Type B pancreatic cell (in vitro differentiated cells): Measurements from ENCODE around the gene UNG. TPM values are rescaled to one million over a fixed set of nuclear protein-coding genes. Genes with fewer than 3 reads are reported as not detected.
A peak's percentile ranks its signal among the peaks of the same experiment; 100 is the strongest.

ENCODE experiments used
- DNase-seq: peaks from one replicate; pipeline ENCODE4 v3.0.0; 2021; ENCODE audit warnings: mixed read lengths; ENCODE audit not compliant: unreplicated experiment; ENCODE audit errors: extremely low spot score
- H3K27ac Mint-ChIP-seq: 2 replicates; pipeline ENCODE4 v1.8.0; 2021; ENCODE audit warnings: mild to moderate bottlenecking, mixed read lengths
- H3K27me3 Mint-ChIP-seq: 2 replicates; pipeline ENCODE4 v1.8.0; 2021; ENCODE audit warnings: mixed read lengths
- H3K36me3 Mint-ChIP-seq: 2 replicates; pipeline ENCODE4 v1.8.0; 2021; ENCODE audit warnings: mixed read lengths
- H3K4me1 Mint-ChIP-seq: one replicate; pipeline ENCODE4 v1.8.0; 2021; ENCODE audit warnings: mixed read lengths; ENCODE audit not compliant: unreplicated experiment
- H3K4me3 Mint-ChIP-seq: 2 replicates; pipeline ENCODE4 v1.8.0; 2021; ENCODE audit warnings: mild to moderate bottlenecking, mixed read lengths
- H3K9me3 Mint-ChIP-seq: 2 replicates; pipeline ENCODE4 v1.8.0; 2021; ENCODE audit warnings: mixed read lengths
- CTCF ChIP-seq: fragments of 200-600 bp; sonication (generic); conservative IDR thresholded peaks from 2 replicates; pipeline ENCODE4 v1.5.0; 2021; ENCODE audit warnings: antibody characterized with exemption, mild to moderate bottlenecking
- total RNA-seq: library from RNA; stranded (reverse); gene quantifications from 2 replicates; pipeline ENCODE4 v1.2.1, GENCODE V29; 2021; ENCODE audit warnings: low replicate concordance

Gene UNG
- total RNA-seq, 1 donor from 2014 or later: 63.0 TPM

DNA sequence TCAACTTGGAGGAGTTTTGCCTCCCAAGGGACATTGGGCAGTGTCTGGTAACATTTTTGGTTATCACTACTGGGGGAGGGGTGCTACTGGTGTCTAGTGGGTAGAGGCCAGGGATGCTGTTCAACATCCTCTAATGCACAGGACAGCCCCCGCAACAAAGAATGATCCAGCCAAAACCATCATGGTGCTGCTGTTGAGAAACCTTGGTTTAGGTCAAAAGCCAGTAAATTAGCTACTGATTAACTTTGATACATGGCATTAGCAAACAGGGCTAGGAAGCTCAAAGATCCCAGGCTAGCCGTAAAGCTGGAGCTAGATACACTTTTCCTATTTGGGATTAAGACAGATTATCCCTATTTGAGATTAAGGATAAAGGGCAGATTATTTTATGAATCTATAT is 13.0 kb upstream of the UNG start:
- Mint-ChIP-seq H3K4me1 (no peaks in the 10 kb centered on the region), H3K36me3 (peaks cover 12% of the 10 kb centered on the region), H3K9me3 (no peaks in the 10 kb centered on the region), H3K27me3 (no peaks in the 10 kb centered on the region), H3K4me3 (no peak overlapping the region), H3K27ac (no peak overlapping the region)
- peak; percentile 27 for DNase-seq
- no peak for TF ChIP-seq CTCF

DNA sequence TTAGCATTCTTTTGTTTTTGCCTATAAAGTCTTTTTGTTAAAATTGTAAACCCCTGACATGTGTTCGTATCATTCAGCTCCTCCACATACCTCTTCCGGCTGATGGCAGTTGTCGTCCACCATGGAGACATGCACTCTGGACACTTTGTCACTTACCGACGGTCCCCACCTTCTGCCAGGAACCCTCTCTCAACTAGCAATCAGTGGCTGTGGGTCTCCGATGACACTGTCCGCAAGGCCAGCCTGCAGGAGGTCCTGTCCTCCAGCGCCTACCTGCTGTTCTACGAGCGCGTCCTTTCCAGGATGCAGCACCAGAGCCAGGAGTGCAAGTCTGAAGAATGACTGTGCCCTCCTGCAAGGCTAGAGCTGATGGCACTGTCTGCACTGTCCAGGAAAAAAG is 11.8 kb upstream of the UNG start:
- Mint-ChIP-seq H3K9me3 (no peaks in the 10 kb centered on the region), H3K27ac (no peak overlapping the region), H3K4me3 (no peak overlapping the region), H3K36me3 (peaks cover 7% of the 10 kb centered on the region), H3K27me3 (no peaks in the 10 kb centered on the region), H3K4me1 (no peaks in the 10 kb centered on the region)
- no peak for TF ChIP-seq CTCF
- peak; percentile 27 for DNase-seq

- no peak for TF ChIP-seq CTCF
- Mint-ChIP-seq H3K36me3 (peaks cover 7% of the 10 kb centered on the region), H3K9me3 (no peaks in the 10 kb centered on the region), H3K27ac (no peak overlapping the region), H3K4me1 (peaks cover 7% of the 10 kb centered on the region), H3K4me3 (no peak overlapping the region), H3K27me3 (no peaks in the 10 kb centered on the region)
- DNase-seq: no peak
Measured at GRCh38 chr12:109087250-109087649, 10.1 kb upstream of the UNG start.

GRCh38 chr12:109088818-109089217 is 8.6 kb upstream of the UNG start:
- no peak overlapping the region for H3K27ac Mint-ChIP-seq
- H3K27me3 Mint-ChIP-seq: no peaks in the 10 kb centered on the region
- H3K4me3 Mint-ChIP-seq: no peak overlapping the region
- TF ChIP-seq CTCF: no peak
- no peaks in the 10 kb centered on the region for H3K9me3 Mint-ChIP-seq
- no peak for DNase-seq
- peaks cover 21% of the 10 kb centered on the region for H3K4me1 Mint-ChIP-seq
- H3K36me3 Mint-ChIP-seq: peaks cover 4% of the 10 kb centered on the region

DNA sequence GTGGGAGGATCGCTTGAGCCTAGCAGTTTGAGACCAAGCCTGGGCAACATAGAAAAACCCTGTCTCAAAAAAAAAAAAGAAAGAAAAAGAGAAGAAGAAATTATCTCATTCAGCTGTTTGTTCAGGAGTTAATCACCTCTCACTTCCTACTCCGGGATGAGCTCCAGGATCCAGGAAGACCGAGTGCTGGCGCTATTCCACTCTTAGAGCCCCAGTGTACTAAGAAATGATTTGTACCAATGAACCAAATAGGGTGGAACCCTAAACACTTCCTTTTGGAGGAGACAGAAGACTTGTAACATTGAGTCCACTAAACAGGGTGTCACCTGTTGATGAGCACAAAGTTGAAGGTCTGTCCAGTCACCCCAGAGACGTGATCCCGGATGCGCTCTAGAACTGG is 7.7 kb upstream of the UNG start:
- Mint-ChIP-seq H3K4me1 (peaks cover 21% of the 10 kb centered on the region), H3K9me3 (no peaks in the 10 kb centered on the region), H3K36me3 (peaks cover 4% of the 10 kb centered on the region), H3K27ac (no peak overlapping the region), H3K4me3 (no peak overlapping the region), H3K27me3 (no peaks in the 10 kb centered on the region)
- TF ChIP-seq CTCF: no peak
- DNase-seq: peak; percentile 32

GRCh38 chr12:109092497-109093021 is 4.8 kb upstream of the UNG start:
- peak overlapping the region; percentile 90 for H3K27ac Mint-ChIP-seq

More at GRCh38 chr12:109092497-109093021, 4.8 kb upstream of the UNG start:
- peaks cover 21% of the 10 kb centered on the region for H3K4me1 Mint-ChIP-seq
- TF ChIP-seq CTCF: no peak
- H3K36me3 Mint-ChIP-seq: peaks cover 4% of the 10 kb centered on the region
- peak; percentile 49 for DNase-seq
- no peaks in the 10 kb centered on the region for H3K27me3 Mint-ChIP-seq
- no peaks in the 10 kb centered on the region for H3K9me3 Mint-ChIP-seq
- peak overlapping the region; percentile 92 for H3K4me3 Mint-ChIP-seq
